A549 (cell line): ENCODE measurements around the gene LHX4. TPM values are rescaled to one million over a fixed set of nuclear protein-coding genes. Genes with fewer than 3 reads are reported as not detected.

Source experiments
- ATAC-seq, 2 experiments: fragments of 200-7000 bp in 1 of 2; fragments of >200 bp in 1 of 2; cut with Nextera tagmentation in 1 of 2; cut with Tn5 transposase in 1 of 2; 3 replicates each; pipeline versions ENCODE4 v1.8.0 to v1.9.1; 2018 to 2020; ENCODE audit warnings: mild to moderate bottlenecking in 1 of 2, moderate library complexity in 1 of 2
- CTCF ChIA-PET: fragments of 300-600 bp; sonication (Branson Sonifier 250); formaldehyde crosslinking; extraction: SDS; loops from one replicate; lab custom pipeline; 2021; ENCODE audit warnings: antibody characterized with exemption, inconsistent platforms; lab: Yijun Ruan, JAX
- POLR2A ChIA-PET: fragments of 350-600 bp; formaldehyde crosslinking; extraction: SDS; loops from one replicate; lab custom pipeline; 2021; ENCODE audit warnings: antibody characterized with exemption, inconsistent platforms; lab: Yijun Ruan, JAX
- DNase-seq, 2 experiments: peaks; one replicate each; pipeline versions ENCODE4 v3.0.0 to v3.0.0-alpha.2; 2011 to 2016; ENCODE audit warnings: low read depth in 1 of 2, low spot score in 1 of 2
- FAIRE-seq: peaks from 2 replicates; lab custom pipeline; 2011; peaks lifted over from hg19 to GRCh38; lab: Jason Lieb, UNC
- H3K27ac ChIP-seq, 2 experiments: fragments of >200 bp; sonication (Bioruptor Twin); formaldehyde crosslinking; 3 replicates each; pipeline ENCODE4 v1.5.1; 2016 to 2017
- H3K4me1 ChIP-seq: fragments of >200 bp; sonication (Bioruptor Twin); formaldehyde crosslinking; 3 replicates; pipeline ENCODE4 v1.6.1; 2016
- H3K4me2 ChIP-seq: fragments of >200 bp; sonication (Bioruptor Twin); formaldehyde crosslinking; 3 replicates; pipeline ENCODE4 v1.6.1; 2016
- H3K4me3 ChIP-seq: fragments of >200 bp; sonication (Bioruptor Twin); formaldehyde crosslinking; 3 replicates; pipeline ENCODE4 v1.5.1; 2016
- H3K9me3 ChIP-seq: fragments of >200 bp; sonication (Bioruptor Twin); formaldehyde crosslinking; 3 replicates; pipeline ENCODE4 v1.6.1; 2016
- ATOH8 ChIP-seq: fragments of 250-450 bp; sonication (Bioruptor Pico); IDR thresholded peaks from 2 replicates; pipeline ENCODE4 v1.5.0; 2020; ENCODE audit warnings: low read depth, mild to moderate bottlenecking, moderate library complexity
- CTCF ChIP-seq: fragments of >200 bp; sonication (Bioruptor Twin); formaldehyde crosslinking; IDR thresholded peaks from 3 replicates; pipeline ENCODE4 v1.5.1; 2016
- EHMT2 ChIP-seq: fragments of 200-600 bp; sonication (generic); IDR thresholded peaks from 2 replicates; pipeline ENCODE4 v1.6.1; 2016; ENCODE audit warnings: antibody characterized with exemption, low read depth, mild to moderate bottlenecking, moderate library complexity
- FOXS1 ChIP-seq: fragments of 250-450 bp; sonication (Bioruptor Pico); IDR thresholded peaks from 2 replicates; pipeline ENCODE4 v1.5.0; 2020; ENCODE audit warnings: mild to moderate bottlenecking, moderate library complexity
- GATA3 ChIP-seq: IDR thresholded peaks from 2 replicates; pipeline ENCODE4 v1.6.1; 2012; ENCODE audit warnings: borderline replicate concordance
- HES2 ChIP-seq: fragments of >200 bp; sonication (Bioruptor Twin); formaldehyde crosslinking; IDR thresholded peaks from 2 replicates; pipeline ENCODE4 v1.6.1; 2016
- HEYL ChIP-seq: fragments of 250-450 bp; sonication (Bioruptor Pico); IDR thresholded peaks from 2 replicates; pipeline ENCODE4 v1.8.0; 2021; ENCODE audit warnings: mild to moderate bottlenecking, moderate library complexity
- HMGXB4 ChIP-seq: fragments of 250-450 bp; sonication (Bioruptor Pico); IDR thresholded peaks from 2 replicates; pipeline ENCODE4 v1.5.0; 2021; ENCODE audit warnings: mild to moderate bottlenecking, moderate library complexity, borderline replicate concordance
- HOXB13 ChIP-seq: fragments of 250-450 bp; sonication (Bioruptor Pico); IDR thresholded peaks from 2 replicates; pipeline ENCODE4 v1.5.0; 2020; ENCODE audit warnings: low read depth, mild to moderate bottlenecking, moderate library complexity
- HOXB5 ChIP-seq: fragments of 250-450 bp; sonication (Bioruptor Pico); IDR thresholded peaks from 2 replicates; pipeline ENCODE4 v1.5.0; 2020; ENCODE audit warnings: mild to moderate bottlenecking, moderate library complexity
- JUN ChIP-seq, 2 experiments: fragments of >200 bp; sonication (Bioruptor Twin); formaldehyde crosslinking; IDR thresholded peaks; 2 replicates in 1 of 2; 3 replicates in 1 of 2; pipeline ENCODE4 v1.6.1; 2016 to 2017
- KDM5A ChIP-seq: fragments of 200-600 bp; sonication (generic); IDR thresholded peaks from 2 replicates; pipeline ENCODE4 v1.6.1; 2016; ENCODE audit warnings: antibody characterized with exemption, mild to moderate bottlenecking
- MAFK ChIP-seq: fragments of 450-650 bp; IDR thresholded peaks from 2 replicates; pipeline ENCODE4 v1.6.1; 2014; ENCODE audit not compliant: partially characterized antibody
- MYC ChIP-seq: IDR thresholded peaks from 2 replicates; pipeline ENCODE4 v1.6.1; 2012; ENCODE audit warnings: mild to moderate bottlenecking, inconsistent platforms, low read length, improper control_type of control experiment, borderline replicate concordance
- NFE2L2 ChIP-seq: fragments of 150-350 bp; conservative IDR thresholded peaks from 2 replicates; pipeline ENCODE4 v1.6.1; 2014; ENCODE audit warnings: low read length
- PBX3 ChIP-seq: IDR thresholded peaks from 2 replicates; pipeline ENCODE4 v1.6.1; 2012
- POLR2AphosphoS2 ChIP-seq: conservative IDR thresholded peaks from 2 replicates; pipeline ENCODE4 v1.6.1; 2012; ENCODE audit warnings: low read length, improper control_type of control experiment, inconsistent platforms
- ZC3H11A ChIP-seq: fragments of 450-650 bp; IDR thresholded peaks from 2 replicates; pipeline ENCODE4 v1.6.1; 2014; ENCODE audit warnings: antibody characterized with exemption, mild to moderate bottlenecking
- ZFP36 ChIP-seq: fragments of 450-650 bp; IDR thresholded peaks from 2 replicates; pipeline ENCODE4 v1.6.1; 2014; ENCODE audit warnings: borderline replicate concordance; ENCODE audit not compliant: partially characterized antibody
- ZNF302 ChIP-seq: fragments of 250-450 bp; sonication (Bioruptor Pico); IDR thresholded peaks from 2 replicates; pipeline ENCODE4 v1.9.0; 2021; ENCODE audit warnings: inconsistent platforms, mild to moderate bottlenecking, moderate library complexity
- WGBS: methylation state at CpG from one replicate; pipeline ENCODE4 v1.1.6; 2017; ENCODE audit errors: missing lambda C conversion rate; 5-methylcytosine and 5-hydroxymethylcytosine counted together
- polyA plus RNA-seq, 4 experiments: library from polyadenylated mRNA; depleted of rRNA in 3 of 4; stranded (reverse); fragments of >200 nt; fragmentation: RNase III in 1 of 4; extraction: RNeasy Plus Mini Kit Qiagen cat#74134 plus additional on column Dnase treatment in 1 of 4; gene quantifications; 2 replicates in 3 of 4; 3 replicates in 1 of 4; pipeline ENCODE4 v1.2.3, GENCODE V29; 2011 to 2017

Gene LHX4
- polyA plus RNA-seq, 2 of the 4 experiments (the other 2 are of a cell fraction), result 0.62 to 0.80 TPM

GRCh38 chr1:180198196-180198595, 31.9 kb upstream of the LHX4 start:
- H3K4me3 ChIP-seq, result no peak overlapping the region
- no peaks in the 10 kb centered on the region for H3K9me3 ChIP-seq
- no peak overlapping the region for H3K27ac ChIP-seq
- H3K4me2 ChIP-seq, result no peak overlapping the region
- DNase-seq, result no peak
- no peak for FAIRE-seq
- ChIA-PET CTCF (interaction anchor here (0.9 to 9.2 kb wide), 7 partner anchors 12 to 352 kb away, joined by 3 to 77 read pairs (median 6); partner anchors contain the start of gene LHX4), POLR2A (no interaction called here)
- TF ChIP-seq ZFP36, result no peak
- TF ChIP-seq HEYL (CRISPR knock-in tag), result no peak
- no peak for TF ChIP-seq HOXB5
- H3K4me1 ChIP-seq, result no peaks in the 10 kb centered on the region
- ATAC-seq, result no peak
- WGBS, result 80% methylated on average over 3 of the region's 4 CpGs

- POLR2A ChIA-PET, result no interaction called here
- 64% methylated on average over 3 of the region's 5 CpGs for WGBS
- DNase-seq, result no peak
- TF ChIP-seq JUN (IDR thresholded peaks at IDR 0.05), result no peak
- TF ChIP-seq GATA3, result no peak
- no peak for TF ChIP-seq HEYL (CRISPR knock-in tag)
- no peak for TF ChIP-seq HES2
- TF ChIP-seq POLR2AphosphoS2, result no peak
- TF ChIP-seq NFE2L2, result no peak
- TF ChIP-seq MAFK, result no peak
- no peak for TF ChIP-seq KDM5A
- TF ChIP-seq ZNF302 (CRISPR knock-in tag), result no peak
- TF ChIP-seq, all 56 proteins: peak for 0
- no peak for ATAC-seq
- CTCF ChIA-PET, result interaction anchor here (0.6 to 9.2 kb wide), 5 partner anchors 12 to 284 kb away, joined by 3 to 77 read pairs (median 7); no protein-coding TSS in a partner anchor
- Histone ChIP-seq H3K4me2 (no peak overlapping the region), H3K27ac (no peak overlapping the region), H3K4me3 (no peak overlapping the region), H3K4me1 (no peaks in the 10 kb centered on the region), H3K9me3 (no peaks in the 10 kb centered on the region)
- no peak for FAIRE-seq
Observed at GRCh38 chr1:180198611-180199010, 31.5 kb upstream of the LHX4 start.

GRCh38 chr1:180199018-180199417, 31.0 kb upstream of the LHX4 start:
- WGBS, result 89% methylated on average over 8 of the region's 12 CpGs
- Histone ChIP-seq H3K27ac (no peak overlapping the region), H3K4me2 (no peak overlapping the region), H3K9me3 (no peaks in the 10 kb centered on the region), H3K4me1 (no peaks in the 10 kb centered on the region), H3K4me3 (no peak overlapping the region)
- ATAC-seq, result no peak
- no peak for FAIRE-seq
- no peak for DNase-seq
- ChIA-PET POLR2A (no interaction called here), CTCF (interaction anchor here (0.6 to 9.2 kb wide), 6 partner anchors 13 to 279 kb away, joined by 3 to 77 read pairs (median 11); no protein-coding TSS in a partner anchor)
- TF ChIP-seq EHMT2 (no peak), CTCF (no peak), ZC3H11A (no peak), ATOH8 (no peak), HOXB13 (no peak), PBX3 (no peak), MAFK (no peak), FOXS1 (no peak), MYC (no peak), HMGXB4 (no peak)
